GM12865 (cell line): Measurements from ENCODE around the gene GBA2.

Experiments
- DNase-seq: peaks from one replicate; pipeline ENCODE4 v3.0.0; 2010; ENCODE audit warnings: low read depth
- H3K4me3 ChIP-seq: 2 replicates; pipeline ENCODE4 v1.5.1; 2011; ENCODE audit warnings: mild to moderate bottlenecking, low read depth, low read length, control low read depth
- TF ChIP-seq, protein P1 (sequence below): IDR thresholded peaks from 2 replicates; pipeline ENCODE4 v1.5.1; 2011; ENCODE audit warnings: low read length, control low read depth, low read depth, inconsistent platforms; ENCODE audit not compliant: insufficient read depth; ENCODE audit errors: missing control alignments

The GBA2 gene

DNA sequence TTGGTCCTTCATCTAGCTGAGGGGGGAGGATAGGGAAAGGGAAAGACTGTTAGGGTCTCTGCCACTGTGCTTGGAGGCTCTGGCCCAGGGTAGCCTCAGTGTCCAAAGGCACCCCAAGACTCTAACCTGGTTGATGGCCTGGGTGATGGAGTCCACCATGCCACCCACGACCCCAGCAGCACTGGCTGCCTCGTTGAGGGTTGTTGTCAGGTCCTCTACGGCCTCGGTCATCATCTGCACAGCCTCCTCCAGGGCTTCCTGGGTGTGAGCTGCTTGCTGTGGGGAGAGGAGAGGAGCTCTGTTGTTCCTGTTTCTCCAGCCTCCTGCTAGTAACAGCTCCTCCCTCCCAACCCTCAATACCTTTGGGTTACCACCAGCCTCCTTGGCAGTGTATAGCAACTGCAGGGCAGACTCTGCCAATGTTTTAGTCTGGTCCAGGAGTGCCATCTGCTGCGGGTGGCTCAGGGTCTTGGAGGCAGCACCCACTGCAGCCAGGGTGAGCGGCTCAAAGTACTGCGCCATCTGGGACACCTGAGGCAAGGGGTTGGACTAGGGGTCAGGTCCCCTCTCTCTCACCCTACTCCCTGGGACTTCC, 43.1 kb downstream of the GBA2 start:
- no peak for DNase-seq
- H3K4me3 ChIP-seq, result no peak overlapping the region
- TF ChIP-seq, protein P1, sequence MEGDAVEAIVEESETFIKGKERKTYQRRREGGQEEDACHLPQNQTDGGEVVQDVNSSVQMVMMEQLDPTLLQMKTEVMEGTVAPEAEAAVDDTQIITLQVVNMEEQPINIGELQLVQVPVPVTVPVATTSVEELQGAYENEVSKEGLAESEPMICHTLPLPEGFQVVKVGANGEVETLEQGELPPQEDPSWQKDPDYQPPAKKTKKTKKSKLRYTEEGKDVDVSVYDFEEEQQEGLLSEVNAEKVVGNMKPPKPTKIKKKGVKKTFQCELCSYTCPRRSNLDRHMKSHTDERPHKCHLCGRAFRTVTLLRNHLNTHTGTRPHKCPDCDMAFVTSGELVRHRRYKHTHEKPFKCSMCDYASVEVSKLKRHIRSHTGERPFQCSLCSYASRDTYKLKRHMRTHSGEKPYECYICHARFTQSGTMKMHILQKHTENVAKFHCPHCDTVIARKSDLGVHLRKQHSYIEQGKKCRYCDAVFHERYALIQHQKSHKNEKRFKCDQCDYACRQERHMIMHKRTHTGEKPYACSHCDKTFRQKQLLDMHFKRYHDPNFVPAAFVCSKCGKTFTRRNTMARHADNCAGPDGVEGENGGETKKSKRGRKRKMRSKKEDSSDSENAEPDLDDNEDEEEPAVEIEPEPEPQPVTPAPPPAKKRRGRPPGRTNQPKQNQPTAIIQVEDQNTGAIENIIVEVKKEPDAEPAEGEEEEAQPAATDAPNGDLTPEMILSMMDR, result no peak

DNA sequence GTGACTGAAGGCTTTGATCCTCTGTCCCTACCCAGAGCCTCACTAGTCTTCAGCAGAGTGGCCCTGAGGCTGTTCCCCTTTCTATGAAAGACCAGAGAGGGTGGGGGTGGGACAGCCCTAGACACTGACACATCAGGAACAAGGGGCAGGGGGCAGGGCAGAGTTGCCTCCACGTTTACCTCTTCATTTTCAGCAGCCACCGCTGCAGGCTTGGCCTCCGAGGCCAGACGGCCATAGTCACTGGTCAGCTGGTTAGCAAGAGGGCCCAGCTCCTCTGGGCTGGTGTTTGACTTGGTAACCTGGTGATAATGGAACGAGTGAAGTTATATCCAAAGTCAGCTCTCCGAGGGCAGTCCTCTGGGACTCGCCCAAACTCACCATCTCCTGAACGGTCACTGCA, 43.7 kb downstream of the GBA2 start:
- TF ChIP-seq, protein P1, result no peak
- no peak for DNase-seq

DNA sequence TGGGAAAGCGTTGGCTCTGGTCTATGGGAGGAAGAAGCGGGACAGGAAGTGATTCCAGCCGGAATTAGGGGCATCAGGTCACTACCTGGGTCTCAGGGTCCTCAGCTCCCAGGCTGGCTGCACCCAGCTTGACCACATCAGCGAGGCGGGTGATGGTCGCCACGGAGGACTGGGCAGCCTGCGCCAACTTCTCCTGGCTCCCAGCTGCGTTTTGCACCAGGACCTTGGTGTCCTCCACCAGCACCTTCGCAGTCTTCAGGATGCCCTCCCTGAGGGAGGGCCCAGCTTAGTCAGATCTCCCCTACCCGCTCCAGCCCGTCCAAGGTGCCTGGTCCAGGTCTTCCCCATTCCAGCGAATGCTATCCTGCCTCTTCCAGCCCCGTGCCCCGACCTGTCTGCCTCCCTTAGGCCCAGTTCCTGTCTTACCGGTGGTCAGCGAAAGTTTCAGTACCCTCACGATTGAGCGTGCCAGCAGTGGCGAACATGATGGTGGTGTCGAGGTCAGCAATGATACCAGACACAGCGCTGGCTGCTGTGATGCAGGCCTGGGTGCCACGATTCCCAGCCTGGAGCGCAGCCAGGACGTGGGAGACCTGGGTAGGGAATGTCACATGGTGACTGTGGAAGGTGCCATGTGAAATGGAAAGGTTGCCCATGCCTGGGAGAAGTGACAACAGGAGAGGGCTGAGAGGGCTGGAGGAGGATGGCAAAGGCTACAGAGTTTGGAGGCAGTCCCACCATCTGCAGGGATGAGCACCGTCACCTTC, 44.9 kb downstream of the GBA2 start:
- DNase-seq, result no peak
- TF ChIP-seq, protein P1, result no peak
- no peak overlapping the region for H3K4me3 ChIP-seq

More for the DNA sequence above, 43.7 kb downstream of the GBA2 start:
- H3K4me3 ChIP-seq, result no peak overlapping the region

DNA sequence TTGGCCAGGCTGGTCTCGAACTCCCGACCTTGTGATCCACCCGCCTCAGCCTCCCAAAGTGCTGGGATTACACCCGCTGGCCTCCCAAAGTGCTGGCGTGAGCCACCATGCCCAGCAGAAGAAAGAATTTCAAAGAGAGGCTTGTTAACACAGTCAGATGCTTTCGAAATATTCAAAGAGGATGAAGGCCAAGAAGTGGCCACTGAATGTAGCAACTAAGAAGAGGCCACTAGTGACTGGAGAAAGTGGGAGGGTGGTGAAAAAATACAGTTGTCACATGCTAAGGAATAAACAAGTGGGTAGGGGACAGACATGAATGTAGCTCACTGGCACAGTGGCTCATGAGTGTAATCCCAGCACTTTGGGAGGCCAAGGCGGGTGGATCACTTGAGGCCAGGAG, 46.3 kb downstream of the GBA2 start:
- H3K4me3 ChIP-seq, result no peak overlapping the region
- TF ChIP-seq, protein P1, result no peak
- DNase-seq, result no peak

DNA sequence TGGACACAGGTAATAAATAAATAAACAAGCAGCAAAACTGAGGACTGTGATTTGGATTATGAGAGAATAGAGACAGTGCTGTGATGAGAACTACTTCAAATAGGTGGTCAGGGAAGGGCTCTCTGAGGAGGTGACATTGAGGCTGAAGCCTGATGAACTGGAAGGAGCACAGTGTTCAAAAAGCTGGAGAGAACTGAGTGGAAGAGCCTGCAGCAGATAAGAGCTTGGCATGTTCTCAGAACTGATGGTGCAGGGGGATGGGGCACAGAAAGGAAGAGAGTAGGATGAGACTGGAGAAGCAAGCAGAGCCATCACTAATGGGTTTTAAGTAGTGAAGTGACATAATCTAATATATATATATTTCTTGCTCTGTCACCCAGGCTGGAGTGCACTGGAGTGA, 48.1 kb downstream of the GBA2 start:
- DNase-seq, result no peak
- TF ChIP-seq, protein P1, result no peak
- no peak overlapping the region for H3K4me3 ChIP-seq

DNA sequence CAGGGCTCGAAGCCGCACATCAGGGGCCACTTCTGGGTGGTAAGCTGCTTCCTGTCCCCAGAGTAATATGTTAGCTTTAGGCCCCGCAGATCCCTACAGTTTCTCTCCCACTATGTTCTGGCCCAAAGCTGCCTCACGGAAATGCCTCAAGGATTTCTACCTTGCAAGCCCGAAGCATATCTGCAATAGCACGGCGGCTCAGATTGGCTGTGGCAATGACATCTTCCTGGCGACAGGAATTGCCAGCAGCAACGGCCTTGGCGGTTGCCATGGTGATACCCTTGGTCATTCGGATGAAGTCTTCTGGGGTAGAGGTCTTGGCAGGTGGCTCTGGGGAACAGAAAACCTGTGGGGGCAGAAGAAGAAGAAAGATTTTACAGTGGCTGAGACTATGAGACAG, 49.0 kb downstream of the GBA2 start:
- no peak for DNase-seq
- TF ChIP-seq, protein P1, result no peak
- no peak overlapping the region for H3K4me3 ChIP-seq
